ENCODE results near the gene SPATA13. TPM values are rescaled to one million over a fixed set of nuclear protein-coding genes. Genes with fewer than 3 reads are reported as not detected.

Gene SPATA13
- total and polyA plus RNA-seq, 10 of the 15 experiments (the other 5 are each of a cell fraction or from before 2014, with no cell fraction given): 2.4 to 11.1 (median 10.2) TPM

DNA sequence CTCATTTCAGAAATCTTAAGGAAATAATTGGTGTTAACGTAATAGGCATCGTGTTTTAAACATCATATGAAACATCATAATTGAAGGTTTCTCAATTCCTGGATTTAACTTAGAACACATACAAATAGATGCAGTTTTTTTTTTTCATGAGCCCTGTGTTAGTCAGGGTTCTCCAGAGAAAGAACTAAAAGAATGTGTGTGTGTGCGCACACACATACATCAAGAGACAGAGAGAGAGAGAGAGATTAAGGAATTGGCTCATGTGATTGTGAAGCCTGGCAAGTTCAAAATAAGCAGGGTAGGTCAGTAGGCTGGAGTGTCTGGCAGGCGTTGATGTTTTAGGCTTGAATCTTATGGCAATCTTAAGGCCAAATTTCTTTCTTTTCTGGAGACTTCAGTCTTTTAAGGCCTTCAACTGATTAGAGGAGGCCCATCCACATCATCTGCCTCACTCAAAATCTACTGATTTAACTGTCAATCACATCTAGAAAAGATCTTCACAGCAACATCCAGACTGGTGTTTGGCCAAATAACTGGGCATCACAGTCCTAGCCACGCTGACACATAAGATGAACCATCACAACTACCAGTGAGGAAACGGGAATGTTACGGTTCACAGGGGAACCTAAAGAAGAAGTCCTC lies 25.2 kb downstream of the SPATA13 start:
- H4K20me1 ChIP-seq (ENCODE audit: control insufficient read depth, insufficient read depth): no peaks in the 10 kb centered on the region
- ChIA-PET SMC1A (ENCODE audit: uncharacterized antibody, unreplicated experiment) (no interaction called here), CTCF (interaction anchor here (1.4 kb wide), 1 partner anchor 132 kb away, joined by 3 read pairs; no protein-coding TSS in a partner anchor), POLR2A (no interaction called here), RAD21 (ENCODE audit: unreplicated experiment) (no interaction called here)
- intact Hi-C loops (cut with micrococcal nuclease; ENCODE audit: unreplicated experiment) (no loop called here), in situ Hi-C loops (cut with MboI) (no loop called here)
- no peak overlapping the region for H3K9ac ChIP-seq (ENCODE audit: control insufficient read depth, insufficient read depth, low read length)
- H3K79me2 ChIP-seq (ENCODE audit: control insufficient read depth, insufficient read depth, low read length): no peaks in the 10 kb centered on the region
- no peak overlapping the region for H3K4me2 ChIP-seq (ENCODE audit: control insufficient read depth, insufficient read depth)
- H3K27ac ChIP-seq (ENCODE audit: control insufficient read depth, insufficient read depth): no peak overlapping the region
- ATAC-seq: no peak
- 61% methylated on average over 7 of the region's 7 CpGs for WGBS (ENCODE audit: insufficient coverage, insufficient replicate concordance, low lambda C conversion rate, missing lambda C conversion rate)
- H3K36me3 ChIP-seq (ENCODE audit: control insufficient read depth in 2 of 2, insufficient read depth in 2 of 2, low read length in 1 of 2): no peaks in the 10 kb centered on the region
- no peak overlapping the region for H3K4me3 ChIP-seq
- H3K9me3 ChIP-seq (replicated peaks; ENCODE audit: control insufficient read depth, insufficient read depth, low read length): no peaks in the 10 kb centered on the region; the same call in 2 of the 3 replicates
- BruUV-seq (replicated peaks): no TSS peak
- FAIRE-seq: no peak
- H2AFZ ChIP-seq (ENCODE audit: control insufficient read depth, low read depth, low read length): no peak overlapping the region
- no peaks in the 10 kb centered on the region for H3K27me3 ChIP-seq (replicated peaks in 1 of 2; ENCODE audit: control insufficient read depth in 2 of 2, insufficient read depth in 2 of 2, low read length in 1 of 2)
- no peaks in the 10 kb centered on the region for H3K4me1 ChIP-seq (ENCODE audit: control insufficient read depth, insufficient read depth, low read length)
- no peak for DNase-seq (ENCODE audit: low read depth, low spot score)
- TF ChIP-seq KDM1A (IDR thresholded peaks at IDR 0.05; ENCODE audit: borderline replicate concordance): no peak
- TF ChIP-seq, protein P1, sequence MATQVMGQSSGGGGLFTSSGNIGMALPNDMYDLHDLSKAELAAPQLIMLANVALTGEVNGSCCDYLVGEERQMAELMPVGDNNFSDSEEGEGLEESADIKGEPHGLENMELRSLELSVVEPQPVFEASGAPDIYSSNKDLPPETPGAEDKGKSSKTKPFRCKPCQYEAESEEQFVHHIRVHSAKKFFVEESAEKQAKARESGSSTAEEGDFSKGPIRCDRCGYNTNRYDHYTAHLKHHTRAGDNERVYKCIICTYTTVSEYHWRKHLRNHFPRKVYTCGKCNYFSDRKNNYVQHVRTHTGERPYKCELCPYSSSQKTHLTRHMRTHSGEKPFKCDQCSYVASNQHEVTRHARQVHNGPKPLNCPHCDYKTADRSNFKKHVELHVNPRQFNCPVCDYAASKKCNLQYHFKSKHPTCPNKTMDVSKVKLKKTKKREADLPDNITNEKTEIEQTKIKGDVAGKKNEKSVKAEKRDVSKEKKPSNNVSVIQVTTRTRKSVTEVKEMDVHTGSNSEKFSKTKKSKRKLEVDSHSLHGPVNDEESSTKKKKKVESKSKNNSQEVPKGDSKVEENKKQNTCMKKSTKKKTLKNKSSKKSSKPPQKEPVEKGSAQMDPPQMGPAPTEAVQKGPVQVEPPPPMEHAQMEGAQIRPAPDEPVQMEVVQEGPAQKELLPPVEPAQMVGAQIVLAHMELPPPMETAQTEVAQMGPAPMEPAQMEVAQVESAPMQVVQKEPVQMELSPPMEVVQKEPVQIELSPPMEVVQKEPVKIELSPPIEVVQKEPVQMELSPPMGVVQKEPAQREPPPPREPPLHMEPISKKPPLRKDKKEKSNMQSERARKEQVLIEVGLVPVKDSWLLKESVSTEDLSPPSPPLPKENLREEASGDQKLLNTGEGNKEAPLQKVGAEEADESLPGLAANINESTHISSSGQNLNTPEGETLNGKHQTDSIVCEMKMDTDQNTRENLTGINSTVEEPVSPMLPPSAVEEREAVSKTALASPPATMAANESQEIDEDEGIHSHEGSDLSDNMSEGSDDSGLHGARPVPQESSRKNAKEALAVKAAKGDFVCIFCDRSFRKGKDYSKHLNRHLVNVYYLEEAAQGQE (IDR thresholded peaks at IDR 0.05; ENCODE audit: low read depth, low read length): no peak
- no peak for TF ChIP-seq ASH2L (IDR thresholded peaks at IDR 0.05; ENCODE audit: borderline replicate concordance, low read depth)
- no peak for TF ChIP-seq CREB1 (IDR thresholded peaks at IDR 0.05; ENCODE audit: low read depth)
- no peak for TF ChIP-seq YBX1 (IDR thresholded peaks at IDR 0.05)
- no peak for TF ChIP-seq ATF7 (IDR thresholded peaks at IDR 0.05; ENCODE audit: low read depth)
- TF ChIP-seq RAD51 (IDR thresholded peaks at IDR 0.05): no peak

Data from GM12878 (cell line).